ENCODE data around the gene SLC4A1.

The SLC4A1 gene

DNA sequence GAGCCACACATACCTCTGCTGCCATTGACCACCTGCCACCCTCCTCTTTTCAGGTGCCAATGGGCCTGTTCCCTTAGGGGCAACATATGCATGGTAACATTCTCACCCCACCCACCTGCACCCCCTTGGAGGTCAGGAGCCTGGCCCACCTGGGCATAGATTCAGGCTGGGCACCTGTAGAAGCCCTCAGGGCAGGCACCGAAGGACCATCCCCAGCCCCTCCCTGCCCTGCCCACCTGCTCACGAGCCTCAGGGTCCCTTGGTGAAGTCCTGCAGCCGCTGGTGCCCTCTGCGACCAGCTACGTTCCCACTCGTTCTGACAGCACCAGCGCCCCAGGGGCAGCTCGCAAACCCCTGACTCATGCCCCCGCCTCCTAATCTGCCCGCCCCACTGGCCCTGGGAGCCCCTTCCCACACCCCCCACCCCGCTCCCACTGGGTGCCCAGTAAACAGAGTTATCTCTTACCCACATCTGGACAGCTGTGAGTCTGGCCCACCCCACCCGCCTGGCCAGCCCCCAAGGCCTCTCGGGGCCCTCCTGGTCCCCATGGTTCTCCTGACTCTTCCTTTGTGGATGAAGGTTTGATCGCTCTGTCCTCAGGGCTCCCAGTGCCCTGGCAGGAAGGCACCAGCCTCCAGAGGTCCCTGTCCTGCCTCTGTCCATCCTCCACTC is at the start of gene SLC4A1:
SLC4A1 (minus strand) TSS at position 318 of the 673 bp plus-strand sequence. CDS start 5,269 bp downstream, outside the sequence.
- DNase-seq, result no peak

DNA sequence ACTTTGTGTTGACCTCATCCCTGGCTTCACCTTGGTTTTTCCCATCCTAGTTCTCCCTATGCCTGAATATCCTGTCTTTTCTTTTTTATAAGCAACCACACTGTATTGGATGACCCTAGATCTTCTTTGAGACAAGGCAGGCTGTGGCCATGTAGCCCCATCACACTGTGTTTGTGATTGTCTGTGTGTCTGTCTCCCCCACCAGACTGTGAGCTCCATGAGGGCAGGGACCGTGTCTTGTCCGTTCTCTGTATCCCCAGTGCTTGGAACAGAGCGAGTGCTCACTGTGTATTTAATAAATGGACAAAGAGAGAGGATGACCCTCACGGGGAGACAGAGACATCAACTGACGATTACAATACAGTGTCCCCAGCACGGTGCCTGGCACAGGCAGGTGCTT is 49.6 kb upstream of the SLC4A1 start:
- DNase-seq, result no peak

DNA sequence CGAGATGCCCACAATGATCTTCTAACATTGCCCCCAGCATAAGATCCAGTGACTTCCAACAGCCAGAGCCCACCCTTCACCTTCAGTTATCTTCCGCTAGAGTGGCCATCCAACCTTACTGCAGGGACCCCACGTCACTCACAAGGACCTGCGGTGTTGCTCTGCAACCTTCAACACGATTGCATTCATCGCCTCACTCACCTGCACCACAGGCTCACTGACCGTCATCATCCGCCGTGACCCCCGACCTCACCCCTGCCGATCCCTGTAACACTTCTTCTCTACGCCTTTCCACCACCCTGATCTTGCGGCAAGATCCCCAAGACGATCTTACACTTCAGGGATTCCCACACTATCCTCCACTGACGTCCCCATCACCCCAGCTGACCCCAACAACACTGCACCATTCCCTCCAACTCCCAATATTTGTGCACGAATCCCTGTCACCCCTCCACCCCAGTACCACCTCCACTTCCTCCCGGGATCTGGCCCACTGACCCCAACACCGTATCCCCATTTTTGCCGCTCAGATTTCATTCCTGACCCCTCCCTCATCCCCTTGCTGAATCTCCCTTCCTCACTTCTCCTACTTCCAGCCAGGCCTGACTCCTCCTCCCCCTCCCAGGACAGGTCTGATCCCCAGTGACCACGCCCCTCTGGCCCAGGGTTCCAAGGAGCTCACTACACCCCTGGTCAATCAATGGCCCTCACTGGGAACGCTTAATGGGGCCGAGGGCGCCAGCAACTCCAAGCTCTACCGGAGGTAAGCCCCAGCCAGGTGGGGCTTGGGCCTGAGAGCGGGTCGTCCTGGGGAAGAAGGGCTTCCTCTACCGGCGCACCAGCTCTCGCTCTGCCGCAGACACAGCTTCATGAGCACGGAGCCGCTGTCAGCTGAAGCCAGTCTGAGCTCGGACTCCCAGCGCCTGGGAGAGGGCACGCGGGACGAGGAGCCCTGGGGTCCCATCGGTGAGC is 48.1 kb upstream of the SLC4A1 start:
- no peak for DNase-seq

DNA sequence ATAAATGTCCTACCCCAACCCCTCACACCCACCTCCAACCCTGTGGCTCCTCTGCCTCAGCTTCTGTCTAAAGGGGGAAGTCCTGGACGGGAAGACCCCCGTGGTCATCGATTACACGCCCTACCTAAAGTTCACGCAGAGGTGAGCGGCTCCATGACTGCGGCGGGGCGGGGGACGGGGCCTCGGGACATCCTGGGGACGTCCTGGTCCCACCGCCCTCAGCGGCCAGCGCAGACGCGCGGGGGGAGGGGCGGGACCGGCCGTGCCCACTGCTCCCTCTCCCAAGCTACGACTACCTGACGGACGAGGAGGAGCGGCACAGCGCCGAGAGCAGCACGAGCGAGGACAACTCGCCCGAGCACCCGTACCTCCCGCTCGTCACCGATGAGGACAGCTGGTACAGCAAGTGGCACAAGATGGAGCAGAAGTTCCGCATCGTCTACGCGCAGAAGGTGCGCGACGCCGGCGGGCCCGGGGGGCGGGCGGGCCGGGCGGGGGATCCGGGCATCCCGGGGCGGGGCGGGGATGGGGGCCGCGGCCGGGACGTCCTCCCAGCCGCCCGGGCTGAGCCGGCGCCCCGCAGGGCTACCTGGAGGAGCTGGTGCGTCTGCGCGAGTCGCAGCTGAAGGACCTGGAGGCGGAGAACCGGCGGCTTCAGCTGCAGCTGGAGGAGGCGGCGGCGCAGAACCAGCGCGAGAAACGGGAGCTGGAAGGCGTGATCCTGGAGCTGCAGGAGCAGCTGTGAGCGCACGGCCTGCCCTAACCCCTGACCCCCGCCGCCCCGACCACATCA is 47.1 kb upstream of the SLC4A1 start:
- DNase-seq, result peak; percentile 47 to 65

DNA sequence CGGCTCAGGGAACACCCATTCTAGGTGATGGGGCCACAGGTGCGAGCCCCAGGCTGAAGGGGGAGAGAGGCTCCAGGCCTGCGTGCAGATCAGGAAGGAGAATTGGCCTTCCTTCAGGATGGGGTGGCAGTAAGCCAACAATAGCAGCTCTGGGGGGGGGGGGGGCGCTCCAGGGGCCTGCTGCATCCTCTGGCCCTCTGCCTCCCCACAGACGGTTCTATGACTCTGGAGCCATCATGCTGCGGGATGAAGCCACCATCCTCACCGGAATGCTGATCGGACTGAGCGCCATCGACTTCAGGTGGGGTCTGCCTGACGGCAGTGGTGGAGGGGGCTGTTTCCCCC is 46.6 kb upstream of the SLC4A1 start:
- no peak for DNase-seq

DNA sequence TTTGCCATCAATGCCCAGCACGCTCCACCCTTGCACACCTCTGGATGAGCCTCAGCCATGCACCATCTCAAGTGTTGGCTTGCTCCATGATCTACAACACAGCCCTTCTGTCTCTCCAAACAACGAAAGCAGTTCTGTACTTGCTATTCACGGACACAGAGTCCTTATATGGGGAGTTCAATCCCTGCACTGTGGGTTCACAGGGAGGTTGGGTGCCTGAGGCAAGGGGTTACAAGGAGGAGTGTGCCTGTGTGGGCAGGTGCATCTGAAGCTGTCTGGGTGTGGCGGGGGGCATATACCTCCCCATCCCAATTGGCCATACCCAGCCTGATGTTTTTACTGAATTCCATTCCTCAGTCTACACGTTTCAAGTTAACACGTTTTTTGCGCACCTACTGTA is 46.1 kb upstream of the SLC4A1 start:
- DNase-seq, result no peak

DNA sequence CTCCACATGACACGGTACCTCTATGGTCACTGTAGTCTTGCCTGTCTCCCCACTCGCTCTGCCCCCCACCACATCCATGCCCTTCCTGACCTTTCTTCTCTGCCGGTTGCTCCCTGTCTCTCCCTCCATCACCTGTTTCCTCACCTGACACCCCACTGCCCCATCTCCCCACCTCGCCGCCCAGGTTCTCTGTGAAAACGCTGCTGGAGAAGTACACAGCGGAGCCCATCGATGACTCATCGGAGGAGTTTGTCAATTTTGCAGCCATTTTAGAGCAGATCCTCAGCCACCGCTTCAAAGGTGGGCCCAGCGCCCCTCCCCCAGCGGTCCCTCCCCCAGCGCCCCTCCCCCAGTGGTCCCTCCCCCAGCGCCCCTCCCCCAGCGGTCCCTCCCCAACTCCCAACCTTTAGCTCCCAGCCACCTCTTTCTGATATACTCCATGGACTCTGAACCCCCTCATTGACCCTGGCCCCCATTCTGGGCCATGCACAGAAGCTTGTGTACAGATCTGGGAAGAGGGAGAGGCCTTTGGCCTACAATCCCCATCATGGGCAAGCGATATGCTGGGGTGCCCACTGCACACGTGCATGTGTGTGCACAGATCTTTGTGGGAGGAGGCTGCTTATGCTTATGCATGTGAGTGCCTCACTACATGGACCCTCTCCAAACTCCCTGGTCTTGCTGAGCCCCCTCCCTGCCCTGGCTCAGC is 44.6 kb upstream of the SLC4A1 start:
- no peak for DNase-seq

DNA sequence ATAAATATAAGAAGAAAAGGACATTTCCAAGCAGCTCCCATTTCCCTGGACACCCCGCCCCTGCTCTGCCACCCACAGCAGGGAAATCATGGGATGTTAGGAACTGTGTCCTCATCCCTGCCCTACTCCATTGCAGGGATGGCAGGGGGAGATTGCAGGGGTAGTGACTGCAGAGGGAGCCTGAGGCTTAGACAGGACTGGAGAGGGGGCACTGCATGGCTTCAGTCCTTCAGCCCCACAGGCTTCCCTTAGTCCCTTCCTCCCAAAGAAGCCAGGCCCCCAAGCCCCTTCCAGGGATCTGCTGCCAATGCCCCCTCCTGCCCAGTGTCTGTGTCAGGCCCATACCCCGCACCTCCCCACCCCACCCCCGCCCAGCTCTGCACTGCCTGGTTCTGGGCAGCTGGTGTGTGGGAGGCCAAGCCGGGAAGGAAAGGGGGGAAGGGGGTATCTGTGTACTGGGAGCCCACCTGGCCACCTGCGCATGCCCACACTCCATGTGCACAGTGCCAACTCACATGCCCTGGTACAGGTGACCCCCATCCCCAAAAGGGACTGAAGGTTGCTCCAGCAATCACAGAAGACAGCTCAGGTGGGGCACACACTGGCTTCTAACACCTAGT is 43.7 kb upstream of the SLC4A1 start:
- DNase-seq, result no peak

DNA sequence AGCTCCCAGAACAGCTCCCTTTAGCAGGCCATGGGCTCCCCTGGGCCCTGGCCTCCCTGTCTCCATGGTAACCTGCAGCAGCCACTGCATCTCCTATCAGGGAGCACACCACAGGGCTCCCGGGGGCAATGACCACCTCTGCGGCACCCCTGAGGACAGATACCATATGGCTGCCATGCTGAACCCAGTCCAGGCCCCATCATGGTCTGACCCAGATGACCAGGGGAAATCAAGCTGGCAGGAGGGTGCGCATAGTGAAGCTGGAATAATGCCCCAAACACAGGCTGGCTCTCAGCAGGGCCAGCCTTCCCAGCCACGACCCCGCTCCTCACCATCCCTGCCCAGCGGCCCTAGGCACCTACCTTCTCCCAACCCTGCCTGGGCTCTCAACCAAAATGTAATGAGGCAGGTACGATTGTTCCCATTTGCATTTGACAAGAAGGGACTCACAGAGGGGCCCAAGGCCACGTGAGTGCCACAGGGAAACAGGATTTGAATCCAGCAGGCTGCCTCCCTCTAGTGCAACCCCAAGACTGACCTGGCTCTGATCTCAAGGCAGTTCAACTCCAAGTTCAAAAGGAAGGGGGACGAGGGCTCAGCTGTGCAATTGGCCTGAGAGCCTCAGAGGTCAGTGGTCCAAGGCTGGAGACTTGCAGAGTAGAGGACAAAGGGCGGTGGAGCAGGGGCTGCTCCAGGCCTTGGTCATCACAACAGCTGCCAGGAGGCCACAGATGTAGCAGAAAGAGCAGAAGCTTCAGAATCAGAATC is 42.9 kb upstream of the SLC4A1 start:
- DNase-seq, result no peak

DNA sequence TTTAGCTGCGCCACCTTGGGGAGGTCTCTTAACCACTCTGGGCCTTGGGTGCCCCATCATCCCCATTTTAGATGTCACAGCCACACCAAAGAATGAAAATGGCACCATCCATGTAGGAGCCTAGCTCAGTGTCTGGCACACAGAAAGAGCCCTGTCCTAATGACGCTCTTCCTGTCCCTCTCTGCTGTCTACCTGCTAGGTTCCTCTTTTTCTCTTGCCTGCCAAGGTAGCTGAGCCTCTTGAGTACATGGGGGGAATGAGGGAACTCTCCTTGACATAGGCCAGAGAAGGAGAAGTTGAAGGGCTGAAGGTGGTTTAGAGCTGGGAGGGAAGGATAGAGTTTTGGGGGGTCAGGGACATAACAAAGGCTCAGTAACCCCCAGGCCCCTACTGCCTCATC is 42.3 kb upstream of the SLC4A1 start:
- DNase-seq, result no peak

DNA sequence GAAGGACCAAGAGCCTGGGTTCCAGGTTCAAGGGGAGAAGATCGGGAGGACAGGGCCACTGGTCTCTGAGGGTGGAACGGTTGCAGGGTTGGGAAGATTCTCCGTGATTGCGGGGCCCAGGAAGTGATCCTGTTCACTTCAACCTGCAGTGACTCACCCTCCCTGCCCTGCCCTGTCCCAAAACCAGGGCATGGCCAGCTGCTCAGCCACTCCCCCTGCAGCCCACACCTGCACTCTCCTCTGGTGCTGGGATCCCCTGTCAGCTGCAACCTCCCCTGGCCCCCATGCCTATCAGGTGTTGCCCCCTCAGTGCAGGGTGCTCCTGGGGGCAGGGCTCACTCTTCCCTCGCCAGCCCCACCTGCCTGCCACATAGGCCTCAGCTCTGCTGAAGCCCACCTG is 41.5 kb upstream of the SLC4A1 start:
- DNase-seq, result no peak

DNA sequence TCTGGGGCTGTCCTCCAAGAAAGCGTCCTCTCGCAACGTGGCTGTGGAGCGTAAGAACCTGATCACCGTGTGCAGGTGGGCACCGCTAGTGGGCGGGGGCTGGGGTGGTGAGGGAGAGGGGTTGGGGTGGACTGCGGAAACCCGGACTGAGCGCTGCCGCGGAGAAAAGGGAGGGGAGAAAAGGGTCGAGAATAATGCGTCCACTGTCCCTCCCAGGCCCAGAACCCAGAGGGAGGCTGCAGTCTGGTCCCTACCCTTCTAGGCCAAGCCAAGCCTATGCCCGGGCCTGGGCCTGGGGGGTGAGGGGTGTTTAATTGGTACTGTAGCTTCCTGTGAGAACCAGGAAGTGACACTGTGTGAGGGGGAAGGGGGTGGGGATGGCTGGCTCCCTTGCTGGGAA is 40.9 kb upstream of the SLC4A1 start:
- DNase-seq, result peak; percentile 62 to 71

DNA sequence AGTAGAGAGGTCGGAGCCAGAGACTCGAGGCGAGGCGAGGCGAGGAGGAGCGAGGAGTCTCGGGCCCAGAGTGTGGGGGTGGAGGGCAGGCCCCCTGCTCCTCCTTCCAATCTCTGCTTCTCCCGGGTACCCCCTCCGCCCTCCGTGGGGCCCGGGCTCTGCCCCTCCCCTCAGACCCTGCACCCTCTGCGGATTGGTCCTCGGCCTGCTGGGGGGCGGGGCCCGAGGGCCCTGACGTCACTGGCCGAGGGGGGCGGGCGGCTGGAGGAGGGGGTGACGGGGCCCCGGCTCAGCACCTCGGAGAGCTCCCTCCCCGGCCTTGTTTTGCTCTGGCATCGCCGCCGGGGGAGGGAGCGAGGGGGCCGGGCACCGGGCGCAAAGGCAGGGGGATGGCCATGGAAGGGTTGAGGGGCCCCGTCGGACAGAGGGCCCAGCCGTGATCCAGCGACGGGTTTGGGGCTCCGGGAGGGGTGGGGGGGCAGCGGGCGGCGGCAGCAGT is 40.4 kb upstream of the SLC4A1 start, which contains the start of gene RUNDC3A:
RUNDC3A (plus strand) TSS at position 282 of the 499 bp plus-strand sequence. CDS start 232 bp downstream, outside the sequence.
- DNase-seq, result peak; percentile 89 to 91

DNA sequence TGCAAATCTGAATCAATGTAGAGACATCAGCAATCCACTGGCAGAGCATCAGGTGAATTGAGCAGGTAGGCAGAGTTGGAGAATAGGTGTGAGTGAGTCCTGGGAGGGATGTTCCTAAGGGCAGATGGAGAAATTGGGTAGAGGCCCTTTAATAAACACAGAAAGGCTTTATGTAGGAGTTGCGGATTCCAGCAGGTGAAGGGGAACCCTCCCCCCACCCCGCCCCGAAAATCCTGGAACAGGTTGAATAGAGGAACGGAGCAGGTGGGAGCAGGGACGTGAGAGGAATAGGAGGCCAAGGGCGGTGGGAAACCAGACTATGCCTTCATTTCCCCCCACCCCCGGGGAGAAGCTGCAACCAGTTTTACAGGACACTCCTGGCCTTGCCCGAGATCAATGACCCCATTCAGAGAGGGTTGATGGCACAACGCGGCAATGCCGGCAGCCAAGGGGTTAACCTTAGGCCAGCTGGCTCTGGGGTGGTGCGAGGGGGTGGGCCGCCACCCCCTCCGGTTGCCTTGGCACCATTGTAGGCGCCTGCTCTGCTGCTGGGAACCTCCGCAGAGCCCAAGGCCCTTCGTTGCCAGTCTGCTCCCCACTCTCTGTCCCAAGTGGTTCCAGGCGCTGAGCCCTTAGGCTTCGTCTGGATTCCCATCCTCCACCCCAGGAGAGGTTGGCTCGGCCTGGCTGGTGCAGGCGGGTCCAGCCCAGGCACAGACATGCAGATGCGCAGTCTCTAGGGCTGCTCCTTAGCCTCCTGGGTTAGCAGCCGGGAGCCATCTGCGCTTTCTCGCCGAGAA is 39.7 kb upstream of the SLC4A1 start:
- DNase-seq, result peak; percentile 59 to 78

DNA sequence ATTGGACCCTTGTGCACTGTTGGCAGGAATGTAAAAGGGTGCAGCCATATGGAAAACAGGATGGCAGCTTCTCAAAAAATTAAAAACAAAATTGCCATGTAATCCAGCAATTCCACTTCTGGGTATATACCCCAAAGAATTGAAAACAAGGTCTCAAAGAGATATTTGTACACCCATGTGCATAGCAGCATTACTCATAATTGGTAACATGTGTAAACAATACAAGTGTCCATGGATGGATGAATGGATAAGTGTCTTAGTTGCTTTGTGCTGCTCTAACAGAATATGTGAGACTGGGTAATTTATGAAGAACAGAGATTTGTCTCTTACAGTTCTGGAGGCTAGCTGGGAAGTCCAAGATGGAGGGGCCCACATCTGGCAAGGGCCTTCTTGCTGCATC is 36.7 kb upstream of the SLC4A1 start:
- DNase-seq, result no peak

DNA sequence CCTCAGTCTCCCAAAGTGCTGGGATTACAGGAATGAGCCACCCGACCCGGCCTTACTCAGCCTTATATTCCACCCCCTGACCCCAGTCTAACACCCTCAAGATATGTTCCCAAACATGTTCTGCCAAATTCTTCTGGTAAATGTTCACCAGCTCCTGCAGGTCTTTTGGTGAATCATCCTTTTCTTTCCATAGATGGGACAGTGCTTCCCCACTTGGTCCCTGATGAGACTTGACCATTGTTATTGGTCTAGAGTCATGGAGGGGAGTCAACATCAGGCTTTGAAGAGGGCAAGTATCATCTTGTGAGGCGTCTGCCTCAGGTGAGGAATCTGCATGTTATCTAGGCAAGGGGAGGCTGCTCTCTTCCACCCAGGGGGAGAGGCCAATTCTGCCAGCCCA is 30.0 kb upstream of the SLC4A1 start:
- DNase-seq, result no peak

DNA sequence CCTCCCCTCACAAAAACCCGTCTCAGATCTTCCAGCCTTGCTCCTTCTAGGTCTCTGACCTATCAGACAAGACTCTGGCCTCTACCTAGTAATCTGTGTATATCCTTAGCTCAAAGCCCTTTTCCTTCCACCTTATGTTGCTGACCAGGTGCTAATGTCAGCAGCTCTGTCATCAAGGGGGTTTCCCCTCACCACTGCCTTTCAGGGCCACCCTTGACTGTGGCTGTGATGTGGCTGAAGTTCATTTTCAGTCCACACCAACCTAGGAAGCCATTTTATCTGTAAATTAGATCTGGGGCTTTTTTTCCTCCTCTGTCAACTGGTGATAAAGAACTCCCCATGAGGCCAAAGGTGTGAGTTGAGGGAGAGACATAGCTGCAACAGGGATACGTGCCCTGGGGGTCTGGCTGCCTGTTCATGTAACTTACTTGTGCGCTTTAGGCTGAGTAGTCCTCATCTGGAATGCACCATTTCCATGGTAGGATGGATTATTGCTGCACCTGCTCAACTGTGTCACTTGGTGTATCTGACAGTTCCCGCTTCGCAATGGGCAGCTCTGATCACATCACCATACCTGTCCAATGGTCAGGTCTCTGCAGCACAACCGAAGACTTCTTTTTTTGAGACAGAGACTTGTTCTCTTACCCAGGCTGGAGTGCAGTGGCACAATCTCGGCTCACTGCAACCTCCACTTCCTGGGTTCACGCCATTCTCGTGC is 25.7 kb upstream of the SLC4A1 start:
- no peak for DNase-seq

DNA sequence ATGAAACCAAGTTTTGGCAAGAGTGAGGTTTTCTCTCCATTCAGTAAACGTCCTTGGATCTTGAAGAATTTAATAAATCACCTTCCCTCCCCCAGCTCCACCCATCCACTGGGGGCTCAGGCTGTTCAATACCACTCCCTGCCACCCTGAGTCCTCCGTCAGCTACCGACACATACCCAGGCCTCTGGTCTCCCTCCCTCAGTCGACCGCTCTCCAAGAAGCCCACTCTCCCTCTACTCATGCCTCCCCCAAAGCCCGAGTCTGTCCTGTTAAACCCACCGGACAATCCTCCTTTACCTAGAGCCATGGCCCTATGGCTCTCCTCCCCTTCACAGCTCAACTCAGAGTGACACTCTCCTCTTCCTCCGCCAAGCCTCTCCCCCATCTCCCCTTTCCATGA is 19.7 kb upstream of the SLC4A1 start:
- no peak for DNase-seq

DNA sequence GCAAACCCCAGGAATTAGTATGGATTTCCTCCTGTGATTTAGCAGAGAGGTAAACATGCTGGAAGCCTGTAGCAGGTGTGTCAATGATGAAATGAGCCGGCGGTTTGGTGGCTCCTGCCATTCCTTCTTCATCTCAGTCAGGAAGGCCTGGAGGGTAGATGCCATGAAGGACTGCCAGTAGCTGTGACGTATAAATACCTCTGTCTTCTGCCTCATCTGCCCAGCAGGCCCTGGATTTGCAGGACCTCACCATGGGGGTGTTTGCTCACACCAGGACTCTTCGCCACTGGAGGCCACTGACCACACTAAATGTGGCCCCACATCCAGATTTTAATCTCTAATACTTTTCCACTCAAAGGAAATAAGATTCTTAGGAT is 16.1 kb upstream of the SLC4A1 start:
- peak in 1 of 2 experiments; percentile 42 for DNase-seq

All from NCI-H2081 (cell line).